Measurements from ENCODE around the gene PRSS48. TPM values are rescaled to one million over a fixed set of nuclear protein-coding genes. Genes with fewer than 3 reads are reported as not detected.

Gene PRSS48
- total RNA-seq, 1 experiment from 2014 or later = not detected

GRCh38 chr4:151339467-151339866 lies 62.5 kb downstream of the PRSS48 start:
- no peaks in the 10 kb centered on the region for H3K23me2 ChIP-seq (ENCODE audit: insufficient read length, low read depth, low read length, poor library complexity, severe bottlenecking)
- no CpG with 5 or more reads among the region's 2 CpGs for WGBS (ENCODE audit: extremely low coverage, insufficient read length, low lambda C conversion rate)
- Mint-ChIP-seq H3K4me3 (no peak overlapping the region), H3K4me1 (no peaks in the 10 kb centered on the region), H3K27ac (no peak overlapping the region; a peak in 1 of 7 replicates), H3K36me3 (ENCODE audit: insufficient read depth in 1 of 3, low read depth in 3 of 3) (no peaks in the 10 kb centered on the region), H3K27me3 (ENCODE audit: low read depth) (no peaks in the 10 kb centered on the region), H3K9me3 (no peaks in the 10 kb centered on the region)
- H3K79me1 ChIP-seq (ENCODE audit: insufficient read depth, low read depth, low read length, poor library complexity, severe bottlenecking) = no peaks in the 10 kb centered on the region
- H3K27ac ChIP-seq (ENCODE audit: insufficient read length, low read depth, low read length) = no peak overlapping the region
- no peak overlapping the region for H3K14ac ChIP-seq (ENCODE audit: insufficient read depth, low read length)
- no peak overlapping the region for H3T11ph ChIP-seq (ENCODE audit: low read length)
- H3K79me2 ChIP-seq (ENCODE audit: insufficient read depth, low read length) = no peaks in the 10 kb centered on the region
- H3K56ac ChIP-seq (ENCODE audit: insufficient read length, low read depth, low read length) = no peak overlapping the region
- H4K91ac ChIP-seq (ENCODE audit: insufficient read length, low read depth, low read length) = no peak overlapping the region
- H2AFZ ChIP-seq (ENCODE audit: low read length) = no peak overlapping the region
- DNase-seq = no peak
- H3K4me1 ChIP-seq (ENCODE audit: insufficient read depth, low read length) = no peaks in the 10 kb centered on the region
- H3K23ac ChIP-seq (ENCODE audit: insufficient read length, low read depth, low read length) = no peak overlapping the region
- no peak overlapping the region for H2BK12ac ChIP-seq (ENCODE audit: insufficient read length, low read depth, low read length)
- H3K27me3 ChIP-seq (ENCODE audit: insufficient read depth, low read length) = no peaks in the 10 kb centered on the region; the same call in 1 of the 2 replicates
- no peak overlapping the region for H2BK120ac ChIP-seq (ENCODE audit: low read depth, low read length, poor library complexity, severe bottlenecking)
- H2AK5ac ChIP-seq (ENCODE audit: insufficient read length, low read length) = no peak overlapping the region
- no peak overlapping the region for H2BK15ac ChIP-seq (ENCODE audit: low read depth, low read length)
- no peak overlapping the region for H3K18ac ChIP-seq (ENCODE audit: insufficient read length, low read depth, low read length)
- H3K4me2 ChIP-seq (ENCODE audit: insufficient read depth, insufficient read length, low read length) = no peak overlapping the region
- no peak overlapping the region for H4K8ac ChIP-seq (replicated peaks; ENCODE audit: insufficient read length, low read depth, low read length)
- H2BK5ac ChIP-seq (ENCODE audit: insufficient read length, low read length) = no peak overlapping the region
- H3K4ac ChIP-seq (ENCODE audit: low read depth, low read length) = no peak overlapping the region
- H3K9me3 ChIP-seq (ENCODE audit: control insufficient read depth, low read depth, low read length) = no peaks in the 10 kb centered on the region
- TF ChIP-seq CTCF (conservative IDR thresholded peaks at IDR 0.05) = no peak
- no peak overlapping the region for H2BK20ac ChIP-seq (ENCODE audit: low read depth, low read length, poor library complexity, severe bottlenecking)
- H4K5ac ChIP-seq (ENCODE audit: insufficient read length, low read depth, low read length) = no peak overlapping the region
- no peak overlapping the region for H3K9ac ChIP-seq (ENCODE audit: extremely low read depth, insufficient read length, low read length)
- H4K20me1 ChIP-seq (ENCODE audit: control insufficient read depth, insufficient read depth, insufficient read length) = no peaks in the 10 kb centered on the region

All from H9 (cell line).